Measurements from ENCODE around the gene FAM228B.

The FAM228B gene

DNA sequence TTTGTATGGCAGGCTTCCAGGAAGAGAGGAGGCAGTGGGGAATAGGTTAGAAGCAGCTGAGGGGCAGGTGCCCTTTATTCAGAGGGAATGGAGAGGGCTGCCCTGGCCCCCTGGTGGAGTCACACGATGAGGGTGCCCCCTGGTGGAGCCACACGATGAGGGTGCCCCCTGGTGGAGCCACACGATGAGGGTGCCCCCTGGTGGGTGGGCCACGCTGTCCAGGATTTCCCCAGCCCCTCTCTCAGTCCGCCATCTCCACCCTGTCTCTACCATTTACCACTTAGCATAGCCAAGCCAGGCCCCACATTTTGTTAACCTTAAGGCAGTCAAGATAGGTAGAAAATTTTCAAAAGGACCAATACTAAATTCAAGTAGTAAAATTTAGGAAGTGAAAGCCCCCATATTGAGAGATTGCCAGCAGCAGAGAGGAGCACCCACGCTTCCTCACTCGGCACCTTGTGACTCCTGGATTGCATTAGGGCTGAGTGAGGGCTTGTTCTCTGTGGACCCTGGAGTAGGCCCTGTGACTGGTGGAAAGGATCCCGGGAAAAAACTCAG, 41.2 kb downstream of the FAM228B start:
- DNase-seq (ENCODE audit: low read depth), result peak; percentile 73
- TF ChIP-seq, protein P1, sequence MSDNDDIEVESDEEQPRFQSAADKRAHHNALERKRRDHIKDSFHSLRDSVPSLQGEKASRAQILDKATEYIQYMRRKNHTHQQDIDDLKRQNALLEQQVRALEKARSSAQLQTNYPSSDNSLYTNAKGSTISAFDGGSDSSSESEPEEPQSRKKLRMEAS (IDR thresholded peaks at IDR 0.05; ENCODE audit: low read depth, low read length), result peak; percentile 45; the same call in 1 of the 2 replicates
- TF ChIP-seq MYC (IDR thresholded peaks at IDR 0.05; ENCODE audit: low read depth, low read length) (0 out of 2 replicates have a peak, but pooled peaks have one; percentile 34), POLR2A (IDR thresholded peaks at IDR 0.05; ENCODE audit: extremely low read depth, insufficient read length) (no peak)
- TF ChIP-seq, protein P2, sequence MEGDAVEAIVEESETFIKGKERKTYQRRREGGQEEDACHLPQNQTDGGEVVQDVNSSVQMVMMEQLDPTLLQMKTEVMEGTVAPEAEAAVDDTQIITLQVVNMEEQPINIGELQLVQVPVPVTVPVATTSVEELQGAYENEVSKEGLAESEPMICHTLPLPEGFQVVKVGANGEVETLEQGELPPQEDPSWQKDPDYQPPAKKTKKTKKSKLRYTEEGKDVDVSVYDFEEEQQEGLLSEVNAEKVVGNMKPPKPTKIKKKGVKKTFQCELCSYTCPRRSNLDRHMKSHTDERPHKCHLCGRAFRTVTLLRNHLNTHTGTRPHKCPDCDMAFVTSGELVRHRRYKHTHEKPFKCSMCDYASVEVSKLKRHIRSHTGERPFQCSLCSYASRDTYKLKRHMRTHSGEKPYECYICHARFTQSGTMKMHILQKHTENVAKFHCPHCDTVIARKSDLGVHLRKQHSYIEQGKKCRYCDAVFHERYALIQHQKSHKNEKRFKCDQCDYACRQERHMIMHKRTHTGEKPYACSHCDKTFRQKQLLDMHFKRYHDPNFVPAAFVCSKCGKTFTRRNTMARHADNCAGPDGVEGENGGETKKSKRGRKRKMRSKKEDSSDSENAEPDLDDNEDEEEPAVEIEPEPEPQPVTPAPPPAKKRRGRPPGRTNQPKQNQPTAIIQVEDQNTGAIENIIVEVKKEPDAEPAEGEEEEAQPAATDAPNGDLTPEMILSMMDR (IDR thresholded peaks at IDR 0.05; ENCODE audit: low read depth, low read length), result peak; percentile 96
- no peak overlapping the region for H3K4me3 ChIP-seq (ENCODE audit: low read depth, low read length)

DNA sequence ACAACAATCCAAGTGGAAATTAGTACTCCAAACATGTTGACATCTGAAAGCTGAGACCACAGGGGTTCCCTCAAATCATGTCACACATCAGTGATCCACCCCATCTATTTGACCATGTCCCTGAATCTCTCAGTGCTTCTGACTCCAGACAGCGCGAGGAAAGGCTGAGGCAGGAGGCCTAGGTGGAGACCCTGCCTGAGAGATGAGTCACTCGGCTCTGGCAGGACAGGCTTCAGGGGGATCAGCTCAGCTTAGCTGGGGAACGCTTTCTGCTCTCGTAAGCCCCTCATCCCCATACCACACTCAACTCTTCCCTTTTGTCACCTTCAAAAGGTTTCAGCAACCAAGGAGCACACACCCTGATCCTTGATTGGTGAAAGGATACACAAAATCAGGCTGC, 45.8 kb downstream of the FAM228B start:
- no peak overlapping the region for H3K4me3 ChIP-seq (ENCODE audit: low read depth, low read length)
- TF ChIP-seq, protein P2 (IDR thresholded peaks at IDR 0.05; ENCODE audit: low read depth, low read length), result no peak
- TF ChIP-seq, protein P1 (IDR thresholded peaks at IDR 0.05; ENCODE audit: low read depth, low read length), result no peak
- no peak for TF ChIP-seq MYC (IDR thresholded peaks at IDR 0.05; ENCODE audit: low read depth, low read length)
- no peak for TF ChIP-seq POLR2A (IDR thresholded peaks at IDR 0.05; ENCODE audit: extremely low read depth, insufficient read length)
- no peak for DNase-seq (ENCODE audit: low read depth)

DNA sequence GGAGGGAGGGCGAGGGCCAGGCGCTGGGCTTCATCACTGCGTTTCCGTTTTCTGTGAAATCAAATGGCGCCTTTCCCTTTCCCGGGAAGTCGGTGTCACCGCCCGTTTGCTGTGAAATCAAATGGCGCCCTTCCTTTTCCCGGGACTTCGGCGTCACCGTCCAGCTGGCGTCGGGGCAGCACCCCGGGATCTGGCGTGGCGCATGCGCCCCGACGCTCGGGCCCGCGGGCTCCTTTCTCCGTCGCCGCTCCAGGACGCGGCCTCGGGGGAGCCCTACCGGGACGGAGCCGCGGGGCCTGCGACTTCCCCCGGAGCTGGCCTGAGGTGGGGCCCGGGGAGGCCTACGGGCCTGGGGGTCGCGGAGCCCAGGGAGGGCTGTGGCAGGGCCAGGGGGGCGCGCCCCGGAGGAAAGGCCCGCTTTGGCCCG, 51.6 kb downstream of the FAM228B start, which contains the start of gene FAM228A:
FAM228A (plus strand) TSS at position 203 of the 427 bp plus-strand sequence. CDS start 428 bp downstream, outside the sequence.
- TF ChIP-seq POLR2A (IDR thresholded peaks at IDR 0.05; ENCODE audit: extremely low read depth, insufficient read length), result no peak
- TF ChIP-seq, protein P2 (IDR thresholded peaks at IDR 0.05; ENCODE audit: low read depth, low read length), result no peak
- TF ChIP-seq MYC (IDR thresholded peaks at IDR 0.05; ENCODE audit: low read depth, low read length), result no peak
- TF ChIP-seq, protein P1 (IDR thresholded peaks at IDR 0.05; ENCODE audit: low read depth, low read length), result no peak
- DNase-seq (ENCODE audit: low read depth), result no peak
- no peak within 1 kb of the TSS for H3K4me3 ChIP-seq (ENCODE audit: low read depth, low read length)

DNA sequence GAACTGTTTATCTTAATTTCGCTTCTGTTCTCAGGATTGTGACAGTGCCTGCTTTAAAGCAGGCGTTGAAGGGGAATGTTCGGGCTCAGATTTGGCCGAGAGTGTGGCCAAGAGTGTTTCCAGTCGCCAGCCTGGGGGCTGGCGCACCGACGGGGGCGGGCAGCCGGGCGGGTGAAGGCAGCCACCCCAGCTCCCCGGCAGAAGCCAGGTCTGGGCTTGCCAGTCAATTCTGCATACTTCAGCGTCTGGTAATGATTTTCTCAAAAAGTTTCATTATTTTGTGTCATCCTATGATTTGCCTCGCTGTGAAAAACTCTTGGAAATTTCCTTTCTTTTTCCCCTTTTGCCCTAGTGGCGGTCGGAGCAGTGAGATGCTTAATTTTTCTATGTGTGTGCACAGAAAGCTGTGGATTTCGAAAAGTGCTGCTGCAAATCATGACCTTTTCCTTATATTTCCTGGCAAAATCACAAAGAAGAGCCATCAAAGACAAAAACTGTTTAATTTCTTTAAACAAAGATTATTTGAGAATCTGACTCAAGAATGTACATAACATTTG, 52.4 kb downstream of the FAM228B start:
- no peak for DNase-seq (ENCODE audit: low read depth)
- TF ChIP-seq, protein P2 (IDR thresholded peaks at IDR 0.05; ENCODE audit: low read depth, low read length), result no peak
- TF ChIP-seq, protein P1 (IDR thresholded peaks at IDR 0.05; ENCODE audit: low read depth, low read length), result no peak
- no peak for TF ChIP-seq MYC (IDR thresholded peaks at IDR 0.05; ENCODE audit: low read depth, low read length)
- TF ChIP-seq POLR2A (IDR thresholded peaks at IDR 0.05; ENCODE audit: extremely low read depth, insufficient read length), result no peak
- no peak overlapping the region for H3K4me3 ChIP-seq (ENCODE audit: low read depth, low read length)

DNA sequence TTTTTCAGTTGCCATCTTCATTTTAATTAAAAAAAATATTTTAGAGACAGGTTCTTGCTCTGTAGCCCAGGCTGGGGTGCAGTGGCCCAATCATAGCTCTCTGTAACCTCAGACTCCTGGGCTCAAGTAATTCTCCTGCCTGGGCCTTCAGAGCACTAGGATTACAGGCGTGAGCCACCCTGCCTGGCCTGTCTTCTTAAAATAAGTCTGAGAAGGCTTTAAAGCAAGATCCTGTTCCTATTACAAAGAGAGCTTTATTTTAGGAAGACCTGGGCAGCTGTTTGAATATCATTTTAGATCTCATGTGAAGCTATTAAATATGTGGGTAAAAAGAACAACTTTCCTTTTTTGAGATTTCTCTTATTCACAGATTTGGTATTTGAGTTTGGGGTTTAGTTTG, 53.1 kb downstream of the FAM228B start:
- TF ChIP-seq, protein P1 (IDR thresholded peaks at IDR 0.05; ENCODE audit: low read depth, low read length), result no peak
- TF ChIP-seq MYC (IDR thresholded peaks at IDR 0.05; ENCODE audit: low read depth, low read length), result no peak
- TF ChIP-seq, protein P2 (IDR thresholded peaks at IDR 0.05; ENCODE audit: low read depth, low read length), result no peak
- TF ChIP-seq POLR2A (IDR thresholded peaks at IDR 0.05; ENCODE audit: extremely low read depth, insufficient read length), result no peak
- no peak for DNase-seq (ENCODE audit: low read depth)

More for the DNA sequence above, 53.1 kb downstream of the FAM228B start:
- H3K4me3 ChIP-seq (ENCODE audit: low read depth, low read length), result no peak overlapping the region

Measured in NB4 (cell line).